ENCODE data around the gene MOCOS.

MOCOS gene

DNA sequence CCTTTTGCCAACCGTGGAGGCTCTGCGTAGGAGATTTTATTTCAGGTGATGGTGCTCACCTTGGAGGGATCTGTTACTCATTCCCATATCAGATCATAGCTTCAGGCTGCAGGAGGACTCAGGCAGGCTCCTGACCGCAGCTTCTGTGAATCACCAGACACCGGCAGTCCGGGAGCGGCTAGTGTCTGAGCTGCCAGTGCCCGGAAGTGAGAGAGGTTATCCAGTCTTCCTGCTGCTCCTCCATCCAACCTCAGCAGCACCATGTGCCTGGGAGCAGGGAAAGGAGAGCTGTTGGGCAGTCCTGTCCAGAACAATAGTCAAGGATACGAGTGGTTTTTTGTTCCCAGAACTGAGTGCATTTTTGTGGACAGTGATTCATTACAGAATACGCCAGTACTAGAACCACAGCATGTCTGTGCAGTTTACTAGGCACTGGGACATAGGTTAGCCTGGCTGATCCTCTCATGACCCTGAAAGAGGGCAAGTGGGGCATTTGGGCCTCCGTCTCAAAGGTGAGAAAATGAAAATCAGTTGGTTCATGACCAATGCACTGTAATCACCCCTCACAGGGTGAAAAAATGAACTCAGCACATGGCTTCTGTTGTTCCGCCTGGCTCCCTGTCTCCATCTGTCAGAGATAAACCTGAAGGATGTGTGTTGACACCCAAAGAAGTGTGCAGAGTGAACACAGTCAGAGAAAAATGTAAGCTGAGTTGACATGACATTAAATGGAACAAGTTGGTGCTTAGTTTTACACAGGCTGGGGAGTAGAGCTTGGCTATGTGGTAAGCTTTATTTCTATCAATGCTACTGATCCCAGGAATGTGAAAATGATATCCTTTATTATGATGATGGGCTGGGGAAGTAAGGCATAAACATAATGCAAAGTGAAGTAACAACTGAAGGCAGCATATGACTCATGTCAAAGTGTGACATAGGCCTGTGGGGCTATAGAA lies 122.4 kb downstream of the MOCOS start:
- DNase-seq: no peak

DNA sequence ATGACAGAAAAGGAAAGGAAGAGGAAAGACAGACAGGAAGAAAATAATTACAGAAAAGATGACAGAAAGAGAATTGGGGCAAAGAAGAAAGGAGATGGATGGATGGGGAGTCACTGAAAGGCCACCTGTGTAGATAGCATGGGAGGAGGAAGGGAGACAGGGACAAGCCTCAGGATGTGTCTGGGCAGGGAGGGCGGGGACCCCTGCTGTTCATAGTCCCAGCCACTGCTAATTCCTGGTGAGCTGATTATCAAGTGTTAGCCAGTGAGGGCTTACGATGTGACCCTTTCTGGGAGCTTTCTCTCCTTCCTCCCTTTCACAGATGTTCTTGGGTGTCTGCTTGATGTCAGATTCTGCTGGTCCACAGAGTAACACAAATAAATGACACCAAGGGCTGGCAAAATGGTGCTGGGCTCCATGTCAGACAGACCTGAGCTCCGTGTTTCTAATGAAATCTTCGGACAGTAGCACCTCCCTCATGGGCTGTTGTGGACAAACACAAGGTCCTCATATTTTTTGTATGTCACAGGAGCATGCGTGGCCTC lies 123.8 kb downstream of the MOCOS start:
- no peak for DNase-seq

DNA sequence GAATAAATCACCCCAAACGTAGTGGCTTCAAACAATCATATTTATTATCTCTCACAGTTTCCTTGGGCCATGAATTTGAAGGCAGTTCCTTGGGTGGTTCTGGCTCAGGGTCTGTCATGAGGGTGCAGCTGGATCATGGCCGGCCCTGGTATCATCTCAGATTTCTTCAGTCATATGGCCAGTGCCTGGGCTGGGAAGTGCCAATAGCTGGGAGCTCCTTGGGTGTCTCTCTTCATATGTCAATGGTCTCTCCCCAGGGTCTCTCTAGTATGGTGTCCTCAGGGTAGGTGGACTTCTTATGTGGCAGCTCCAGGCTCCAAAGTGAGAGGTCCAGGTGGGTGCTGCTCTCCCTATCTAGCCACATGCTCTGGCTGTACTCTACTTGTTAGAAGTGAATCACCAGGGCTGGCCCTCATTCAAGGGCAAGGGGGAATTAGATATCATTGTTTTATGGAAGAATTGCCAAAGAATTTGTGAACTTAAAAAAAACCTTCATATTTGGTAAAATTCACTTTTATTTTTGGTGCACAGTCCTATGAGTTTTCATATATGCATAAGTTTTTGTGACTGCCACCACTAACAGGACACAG lies 125.6 kb downstream of the MOCOS start:
- DNase-seq: no peak

DNA sequence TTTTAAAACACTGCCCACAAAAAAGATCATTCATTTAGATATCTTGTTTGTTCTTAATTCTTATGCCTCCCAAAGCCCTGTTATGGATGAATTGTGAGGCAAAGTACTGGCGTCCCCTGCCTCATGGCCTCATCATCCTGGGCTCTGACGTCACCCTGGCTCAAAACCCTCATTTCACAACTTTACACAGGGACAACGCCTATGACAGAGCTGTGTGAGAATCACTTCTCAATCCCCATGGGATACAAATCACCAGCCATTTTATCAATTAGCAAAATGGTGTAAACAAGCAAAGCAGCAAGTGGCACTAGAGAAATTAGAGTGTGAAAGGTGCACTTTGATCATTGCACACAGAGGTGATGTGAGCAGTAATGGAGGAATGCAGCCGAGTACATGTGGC lies 126.8 kb downstream of the MOCOS start:
- no peak for DNase-seq

DNA sequence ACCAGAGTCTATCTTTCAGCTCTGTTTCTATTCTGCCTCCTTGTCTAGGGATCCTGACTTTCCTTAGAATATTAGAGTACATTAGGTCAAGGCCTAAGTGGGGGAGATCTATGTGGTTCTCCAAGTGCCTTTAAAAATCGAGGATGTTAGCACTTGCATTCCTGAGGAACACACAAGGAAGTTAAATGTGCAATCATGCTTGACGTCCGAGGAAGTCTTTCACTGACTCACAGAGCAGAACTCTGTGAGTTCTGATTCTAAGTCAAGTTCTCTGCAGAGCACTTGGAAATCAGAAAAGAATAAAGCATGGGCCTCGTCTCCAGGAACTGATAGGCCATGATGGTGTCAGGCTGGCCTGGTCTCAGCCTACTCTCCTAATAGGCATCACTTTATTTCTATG lies 127.5 kb downstream of the MOCOS start:
- DNase-seq: no peak

DNA sequence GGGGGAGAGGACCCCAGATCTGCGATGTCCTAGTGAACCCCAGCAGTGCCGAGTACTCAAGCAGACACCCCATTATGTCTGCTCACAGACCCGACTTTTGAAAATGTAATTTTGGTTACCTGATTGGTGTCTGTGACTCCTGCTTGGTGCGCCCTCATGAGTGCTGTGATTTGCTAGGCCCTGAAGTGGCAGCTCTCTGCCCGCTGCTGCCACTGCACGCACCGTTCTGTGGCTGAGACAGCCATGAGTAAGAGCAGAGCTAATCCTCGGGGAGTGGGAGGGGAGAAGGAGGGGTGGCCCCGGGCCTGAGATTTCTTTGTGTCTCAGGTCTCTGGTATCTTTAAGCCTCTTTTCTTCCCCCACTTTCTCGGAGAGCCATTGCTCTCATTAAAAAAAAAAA lies 128.4 kb downstream of the MOCOS start:
- no peak for DNase-seq

DNA sequence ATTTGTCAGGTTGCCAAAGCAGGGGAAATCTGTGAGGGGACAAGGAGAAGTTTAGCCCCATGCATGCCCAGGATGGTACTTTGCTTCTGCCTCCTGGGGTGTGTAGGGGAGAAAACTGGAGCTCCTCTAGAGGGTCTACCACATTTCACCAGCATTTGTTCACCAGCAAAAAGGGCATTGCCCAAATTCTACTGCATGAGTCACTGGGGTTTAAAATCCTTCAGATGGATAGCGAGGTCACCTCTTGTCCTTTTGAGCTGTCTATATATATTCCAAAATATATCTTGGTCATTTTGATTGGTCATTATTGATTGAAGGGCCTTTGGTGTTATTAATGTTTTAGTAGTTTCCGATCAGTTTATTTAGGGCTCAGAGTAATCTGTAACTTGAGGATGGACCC lies 128.9 kb downstream of the MOCOS start:
- no peak for DNase-seq

All from activated CD4-positive, alpha-beta T cell treated with anti-CD3 and anti-CD28 coated beads, Interleukin-2, amount 50 U/mL, for 4 hours (primary cell).